Lung (tissue), 12 donors: Measurements from ENCODE around the gene HLA-DPB1. TPM values are rescaled to one million over a fixed set of nuclear protein-coding genes. Genes with fewer than 3 reads are reported as not detected.

Experiments
- ATAC-seq: fragments of 200-7000 bp; cut with Tn5 transposase; one replicate; pipeline ENCODE4 v1.9.1; 2020; ENCODE audit warnings: moderate number of reproducible peaks; ENCODE audit not compliant: insufficient read depth, low FRiP score
- DNase-seq, 3 donors: peaks; one replicate each; pipeline ENCODE4 v3.0.0-alpha.2; 2013 to 2017
- H3K27ac ChIP-seq, 2 donors: one replicate each; pipeline ENCODE4 v1.5.1; 2013; ENCODE audit warnings: mild to moderate bottlenecking in 2 of 2, moderate library complexity in 2 of 2, control low read depth in 1 of 2, inconsistent platforms in 1 of 2, low read depth in 1 of 2, low read length in 1 of 2
- H3K27me3 ChIP-seq, 3 donors: one replicate each; pipeline ENCODE4 v1.5.1; 2013; ENCODE audit warnings: low read length in 2 of 3; ENCODE audit not compliant: control insufficient read depth in 3 of 3, insufficient read depth in 3 of 3
- H3K36me3 ChIP-seq, 4 donors: one replicate each; pipeline ENCODE4 v1.5.1; 2013; ENCODE audit warnings: low read length in 4 of 4, mild to moderate bottlenecking in 1 of 4, moderate library complexity in 1 of 4; ENCODE audit not compliant: control insufficient read depth in 4 of 4, insufficient read depth in 4 of 4
- H3K4me1 ChIP-seq, 5 donors: one replicate each; pipeline ENCODE4 v1.5.1; 2013; ENCODE audit warnings: low read length in 5 of 5, mild to moderate bottlenecking in 2 of 5, moderate library complexity in 1 of 5; ENCODE audit not compliant: control insufficient read depth in 5 of 5, insufficient read depth in 5 of 5
- H3K4me3 ChIP-seq: one replicate; pipeline ENCODE4 v1.5.1; 2013; ENCODE audit warnings: mild to moderate bottlenecking, control low read depth, moderate library complexity
- H3K9ac ChIP-seq, 2 donors: one replicate each; pipeline ENCODE4 v1.5.1; 2013; ENCODE audit warnings: low read length in 2 of 2, control low read depth in 1 of 2; ENCODE audit not compliant: insufficient read depth in 1 of 2
- H3K9me3 ChIP-seq, 4 donors: one replicate each; pipeline ENCODE4 v1.5.1; 2013; ENCODE audit warnings: low read length in 3 of 4, mild to moderate bottlenecking in 1 of 4, moderate library complexity in 1 of 4; ENCODE audit not compliant: control insufficient read depth in 4 of 4, insufficient read depth in 3 of 4
- WGBS, 2 donors: extraction: QIAGEN DNeasy Blood & Tissue Kit; methylation state at CpG; one replicate each; pipeline ENCODE4 v1.1.7; 2013; 5-methylcytosine and 5-hydroxymethylcytosine counted together
- polyA plus RNA-seq, 2 donors: library from polyadenylated mRNA; stranded (reverse); fragments of 200-250 nt; gene quantifications; one replicate each; pipeline ENCODE4 v1.2.1, GENCODE V29; 2013
- total RNA-seq, 2 donors: library from RNA; depleted of rRNA in 1 of 2; stranded (reverse); fragments of >200 nt in 1 of 2; gene quantifications; one replicate each; pipeline ENCODE4 v1.2.1, GENCODE V29; 2014 to 2021
- TF ChIP-seq, protein P1 (sequence below): IDR thresholded peaks from 2 replicates; pipeline ENCODE4 v1.5.1; 2012; ENCODE audit warnings: mild to moderate bottlenecking; ENCODE audit errors: control extremely low read depth, extremely low read depth
- donor health status: control.
- donor health status: control.
- donor health status: Bipolar disorder and iron deficiency.
- donor health status: healthy.
- donor health status: DM: yes; HTN: yes; CAD: no.

HLA-DPB1 gene
- total and polyA plus RNA-seq, 4 donors, result 69.8 to 240 (median 202) TPM

GRCh38 chr6:33103776-33104175 lies 28.0 kb downstream of the HLA-DPB1 start:
- Histone ChIP-seq H3K9me3 (peaks cover 0 to 4% (median 3%) of the 10 kb centered on the region in 4 donors), H3K27me3 (peaks cover 0 to 6% (median 3%) of the 10 kb centered on the region in 3 donors), H3K27ac (no peak overlapping the region), H3K36me3 (no peaks in the 10 kb centered on the region), H3K4me3 (no peak overlapping the region), H3K9ac (no peak overlapping the region), H3K4me1 (no peaks in the 10 kb centered on the region)
- TF ChIP-seq, protein P1, sequence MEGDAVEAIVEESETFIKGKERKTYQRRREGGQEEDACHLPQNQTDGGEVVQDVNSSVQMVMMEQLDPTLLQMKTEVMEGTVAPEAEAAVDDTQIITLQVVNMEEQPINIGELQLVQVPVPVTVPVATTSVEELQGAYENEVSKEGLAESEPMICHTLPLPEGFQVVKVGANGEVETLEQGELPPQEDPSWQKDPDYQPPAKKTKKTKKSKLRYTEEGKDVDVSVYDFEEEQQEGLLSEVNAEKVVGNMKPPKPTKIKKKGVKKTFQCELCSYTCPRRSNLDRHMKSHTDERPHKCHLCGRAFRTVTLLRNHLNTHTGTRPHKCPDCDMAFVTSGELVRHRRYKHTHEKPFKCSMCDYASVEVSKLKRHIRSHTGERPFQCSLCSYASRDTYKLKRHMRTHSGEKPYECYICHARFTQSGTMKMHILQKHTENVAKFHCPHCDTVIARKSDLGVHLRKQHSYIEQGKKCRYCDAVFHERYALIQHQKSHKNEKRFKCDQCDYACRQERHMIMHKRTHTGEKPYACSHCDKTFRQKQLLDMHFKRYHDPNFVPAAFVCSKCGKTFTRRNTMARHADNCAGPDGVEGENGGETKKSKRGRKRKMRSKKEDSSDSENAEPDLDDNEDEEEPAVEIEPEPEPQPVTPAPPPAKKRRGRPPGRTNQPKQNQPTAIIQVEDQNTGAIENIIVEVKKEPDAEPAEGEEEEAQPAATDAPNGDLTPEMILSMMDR, result no peak
- ATAC-seq, result no peak
- whole genome bisulfite sequencing, 2 donors, result 53 to 75% methylated on average over 3 of the region's 3 CpGs
- DNase-seq, result no peak

- peaks cover 0 to 4% (median 3%) of the 10 kb centered on the region in 4 donors for H3K9me3 ChIP-seq
- no peak overlapping the region for H3K27ac ChIP-seq
- no peaks in the 10 kb centered on the region for H3K4me1 ChIP-seq
- H3K27me3 ChIP-seq, result peaks cover 0 to 10% (median 7%) of the 10 kb centered on the region in 3 donors
- WGBS, 2 donors, result 97% methylated on average over 1 of the region's 1 CpG
- DNase-seq, result no peak
- TF ChIP-seq, protein P1, result no peak
- no peak for ATAC-seq
- no peak overlapping the region for H3K9ac ChIP-seq
- no peak overlapping the region for H3K4me3 ChIP-seq
- H3K36me3 ChIP-seq, result no peaks in the 10 kb centered on the region
These were observed 29.1 kb downstream of the HLA-DPB1 start for GRCh38 chr6:33104887-33105286.

- 76 to 84% methylated on average over 3 of the region's 3 CpGs for WGBS, 2 donors
- H3K9ac ChIP-seq, result no peak overlapping the region
- peaks cover 0 to 10% (median 7%) of the 10 kb centered on the region in 3 donors for H3K27me3 ChIP-seq
- TF ChIP-seq, protein P1, result no peak
- no peak for DNase-seq
- H3K27ac ChIP-seq, result no peak overlapping the region
- ATAC-seq, result no peak
- H3K4me3 ChIP-seq, result no peak overlapping the region
- peaks cover 0 to 4% (median 3%) of the 10 kb centered on the region in 4 donors for H3K9me3 ChIP-seq
- H3K36me3 ChIP-seq, result no peaks in the 10 kb centered on the region
- H3K4me1 ChIP-seq, result no peaks in the 10 kb centered on the region
These were observed 29.6 kb downstream of the HLA-DPB1 start for GRCh38 chr6:33105386-33105785.
